Keratinocyte (primary cell): ENCODE results near the gene HOXA7.

Source experiments
- CTCF ChIP-seq, 3 experiments: IDR thresholded peaks in 1 of 3; conservative IDR thresholded peaks in 1 of 3; optimal IDR thresholded peaks in 1 of 3; 2 replicates in 2 of 3; 3 replicates in 1 of 3; pipeline versions ENCODE3 to v1.5.1; 2011; ENCODE audit warnings: low read length in 3 of 3, mild to moderate bottlenecking in 3 of 3, moderate library complexity in 2 of 3, control low read depth in 1 of 3, inconsistent platforms in 1 of 3; ENCODE audit not compliant: insufficient read depth in 2 of 3; ENCODE audit errors: extremely low read depth in 1 of 3
- EZH2 ChIP-seq: IDR thresholded peaks from one replicate; pipeline ENCODE4 v1.6.1; 2012; ENCODE audit warnings: inconsistent platforms, mild to moderate bottlenecking, low read length, moderate library complexity

GRCh38 chr7:27169658-27170425 lies 13.4 kb upstream of the HOXA7 start:
- TF ChIP-seq CTCF (optimal IDR thresholded peaks at IDR 0.05 in 1 of 3, IDR thresholded peaks at IDR 0.05 in 1 of 3, conservative IDR thresholded peaks at IDR 0.05 in 1 of 3; ENCODE audit: extremely low read depth in 1 of 3, insufficient read depth in 2 of 3, low read length in 3 of 3) (no peak), EZH2 (no peak)
